HCT116 (cell line): Measurements from ENCODE around the gene ASCL5. TPM values are rescaled to one million over a fixed set of nuclear protein-coding genes. Genes with fewer than 3 reads are reported as not detected.

Source experiments
- ATAC-seq: fragments of 200-7000 bp; cut with Tn5 transposase; 2 replicates; pipeline ENCODE4 v1.9.1; 2020; ENCODE audit warnings: mild to moderate bottlenecking, moderate library complexity
- BruUV-seq: library from RNA; stranded (reverse); fragments of 400-500 nt; replicated peaks from 2 replicates; lab custom pipeline; 2021; lab: Mats Ljungman, UMichigan
- CTCF ChIA-PET: fragments of 300-600 bp; sonication (Branson Sonifier 250); formaldehyde crosslinking; loops from one replicate; lab custom pipeline; 2021; ENCODE audit warnings: antibody characterized with exemption; lab: Charles Lee
- POLR2A ChIA-PET: fragments of 300-600, 350-600 bp; sonication (Branson Sonifier 250); formaldehyde crosslinking; loops from one replicate; lab custom pipeline; 2021; ENCODE audit warnings: antibody characterized with exemption; lab: Charles Lee
- RAD21 ChIA-PET, 2 experiments: fragments of 300-600 bp; sonication (Branson Sonifier 250); formaldehyde crosslinking; loops; one replicate each; lab custom pipeline; 2023; ENCODE audit warnings: low total read pairs in 2 of 2; ENCODE audit not compliant: uncharacterized antibody in 2 of 2, unreplicated experiment in 2 of 2, low non-redundant PET in 1 of 2; lab: Charles Lee
- DNase-seq: peaks from one replicate; pipeline ENCODE4 v3.0.0-alpha.2; 2010; ENCODE audit warnings: low read depth, low spot score
- H2AFZ ChIP-seq: fragments of 200-600 bp; shearing (Covaris generic), sonication (generic); 2 replicates; pipeline ENCODE4 v1.6.1; 2017; ENCODE audit warnings: low read depth, mixed run types, mixed read lengths, antibody characterized with exemption, low read length; ENCODE audit not compliant: poor library complexity, severe bottlenecking
- H3K27ac ChIP-seq: 2 replicates; pipeline ENCODE4 v1.5.1; 2012; ENCODE audit warnings: low read depth, low read length
- H3K27me3 ChIP-seq: fragments of 200-600 bp; sonication (generic); 2 replicates; pipeline ENCODE4 v1.6.1; 2016; ENCODE audit warnings: mixed run types, low read length, mixed read lengths; ENCODE audit not compliant: insufficient read depth
- H3K36me3 ChIP-seq, 2 experiments: fragments of 200-500 bp in 1 of 2; fragments of 200-600 bp in 1 of 2; sonication (Bioruptor generic) in 1 of 2; sonication (generic) in 1 of 2; 2 replicates each; pipeline versions ENCODE4 v1.5.1 to v1.6.1; 2014 to 2016; ENCODE audit warnings: low read length in 2 of 2, inconsistent platforms in 1 of 2, mixed read lengths in 1 of 2, mixed run types in 1 of 2; ENCODE audit not compliant: insufficient read depth in 2 of 2, control insufficient read depth in 1 of 2
- H3K4me1 ChIP-seq, 2 experiments: fragments of 200-600 bp in 1 of 2; sonication (generic) in 1 of 2; 2 replicates each; pipeline versions ENCODE4 v1.5.1 to v1.6.1; 2012 to 2017; ENCODE audit warnings: low read length in 2 of 2, inconsistent platforms in 1 of 2, mild to moderate bottlenecking in 1 of 2, mixed read lengths in 1 of 2, mixed run types in 1 of 2, moderate library complexity in 1 of 2; ENCODE audit not compliant: insufficient read depth in 2 of 2, control insufficient read depth in 1 of 2
- H3K4me2 ChIP-seq: fragments of 200-600 bp; sonication (generic); 2 replicates; pipeline ENCODE4 v1.6.1; 2017; ENCODE audit warnings: mixed run types, low read length, mixed read lengths
- H3K4me3 ChIP-seq, 2 experiments: fragments of 200-600 bp in 1 of 2; sonication (generic) in 1 of 2; replicated peaks in 1 of 2; 2 replicates each; pipeline ENCODE4 v1.5.1; 2011 to 2016; ENCODE audit warnings: low read length in 2 of 2, control low read depth in 1 of 2, low read depth in 1 of 2, mild to moderate bottlenecking in 1 of 2, mixed read lengths in 1 of 2, mixed run types in 1 of 2
- H3K79me2 ChIP-seq: fragments of 200-600 bp; sonication (generic); 2 replicates; pipeline ENCODE4 v1.6.1; 2017; ENCODE audit warnings: mild to moderate bottlenecking, mixed run types, low read length, moderate library complexity, mixed read lengths; ENCODE audit not compliant: insufficient read depth
- H3K9ac ChIP-seq: fragments of 200-600 bp; sonication (generic); 2 replicates; pipeline ENCODE4 v1.6.1; 2016; ENCODE audit warnings: low read length, mixed read lengths
- H3K9me2 ChIP-seq: fragments of 200-600 bp; sonication (generic), shearing (Covaris generic); 2 replicates; pipeline ENCODE4 v1.6.1; 2017; ENCODE audit warnings: mixed run types, mild to moderate bottlenecking, moderate library complexity; ENCODE audit not compliant: insufficient read depth
- H3K9me3 ChIP-seq, 2 experiments: fragments of 200-500 bp in 1 of 2; fragments of 200-600 bp in 1 of 2; sonication (Bioruptor generic) in 1 of 2; sonication (generic) in 1 of 2; 2 replicates each; pipeline ENCODE4 v1.6.1; 2014 to 2017; ENCODE audit warnings: low read length in 2 of 2, mixed read lengths in 2 of 2, inconsistent platforms in 1 of 2, low read depth in 1 of 2, mild to moderate bottlenecking in 1 of 2, mixed run types in 1 of 2, moderate library complexity in 1 of 2; ENCODE audit not compliant: control insufficient read depth in 1 of 2, insufficient read depth in 1 of 2
- H4K20me1 ChIP-seq: fragments of 200-600 bp; sonication (generic), shearing (Covaris generic); 2 replicates; pipeline ENCODE4 v1.6.1; 2017; ENCODE audit warnings: mixed run types, mild to moderate bottlenecking, moderate library complexity; ENCODE audit not compliant: insufficient read depth
- MAX ChIP-seq: IDR thresholded peaks from 2 replicates; pipeline ENCODE4 v1.6.1; 2012
- POLR2A ChIP-seq: IDR thresholded peaks from 2 replicates; pipeline ENCODE4 v1.7.0; 2011; ENCODE audit warnings: borderline replicate concordance; ENCODE audit not compliant: insufficient read depth, insufficient read length; ENCODE audit errors: extremely low read depth
- POLR2AphosphoS5 ChIP-seq: IDR thresholded peaks from 2 replicates; pipeline ENCODE4 v1.6.1; 2011; ENCODE audit warnings: mild to moderate bottlenecking, low read depth, low read length, moderate library complexity
- REST ChIP-seq: IDR thresholded peaks from 2 replicates; pipeline ENCODE4 v1.6.1; 2012; ENCODE audit warnings: low read depth
- intact Hi-C: fragments of 100-400 bp; cut with micrococcal nuclease; formaldehyde crosslinking; loops from 2 replicates; pipeline ENCODE4 v1.10.0; 2022
- total RNA-seq: library from RNA; stranded (reverse); gene quantifications from one replicate; pipeline ENCODE4 v1.2.1, GENCODE V29; 2021; ENCODE audit not compliant: unreplicated experiment

The ASCL5 gene
- total RNA-seq, 1 experiment from 2014 or later, result 0.15 TPM

GRCh38 chr1:201112926-201113325, 14.1 kb downstream of the ASCL5 start (continued):
- TF ChIP-seq REST, result no peak

- ATAC-seq, result no peak
- Histone ChIP-seq H3K36me3 (no peaks in the 10 kb centered on the region), H3K79me2 (no peaks in the 10 kb centered on the region), H3K27me3 (no peaks in the 10 kb centered on the region), H3K4me1 (peaks cover 6 to 17% of the 10 kb centered on the region in 2 experiments; a peak in 3 of 4 replicates), H2AFZ (no peak within 1 kb of the TSS), H3K9me2 (no peaks in the 10 kb centered on the region), H3K9ac (no peak within 1 kb of the TSS), H3K4me2 (no peak within 1 kb of the TSS), H4K20me1 (no peaks in the 10 kb centered on the region), H3K27ac (no peak within 1 kb of the TSS), H3K4me3 (no peak within 1 kb of the TSS), H3K9me3 (no peaks in the 10 kb centered on the region)
- BruUV-seq, result no TSS peak
- ChIA-PET RAD21 (no interaction called here), CTCF (interaction anchor here (3.6 to 4.0 kb wide), 2 partner anchors 26 to 140 kb away, joined by 45 to 55 read pairs; no protein-coding TSS in a partner anchor), POLR2A (interaction anchor here (0.7 kb wide), 1 partner anchor 708 kb away, joined by 5 read pairs; no protein-coding TSS in a partner anchor)
- intact Hi-C loops, result no loop called here
- DNase-seq, result no peak
- TF ChIP-seq POLR2AphosphoS5 (no peak), MAX (no peak), POLR2A (no peak)
These were observed 14.7 kb downstream of the ASCL5 start, which contains the start of gene CACNA1S for GRCh38 chr1:201112173-201112731. Gene CACNA1S, minus strand, starts transcription at chr1:201112426. Its CDS starts 87 bp downstream, at chr1:201112339.
